Endodermal cell (in vitro differentiated cells): Measurements from ENCODE around the gene LYST. TPM values are rescaled to one million over a fixed set of nuclear protein-coding genes. Genes with fewer than 3 reads are reported as not detected.

Experiments
- DNase-seq: peaks from one replicate; pipeline ENCODE4 v3.0.0-alpha.2; 2017
- H3K27ac ChIP-seq: 2 replicates; pipeline ENCODE4 v1.5.1; 2013; ENCODE audit warnings: mild to moderate bottlenecking, low read depth, low read length, moderate library complexity
- H3K27me3 ChIP-seq: 2 replicates; pipeline ENCODE4 v1.6.1; 2013; ENCODE audit warnings: mild to moderate bottlenecking, low read length, moderate library complexity; ENCODE audit not compliant: insufficient read depth, control insufficient read depth, poor library complexity, severe bottlenecking
- H3K36me3 ChIP-seq: 2 replicates; pipeline ENCODE4 v1.7.0; 2013; ENCODE audit warnings: mild to moderate bottlenecking, low read length, moderate library complexity; ENCODE audit not compliant: control insufficient read depth, insufficient read depth
- H3K4me1 ChIP-seq: one replicate; pipeline ENCODE4 v1.7.0; 2013; ENCODE audit warnings: low read length; ENCODE audit not compliant: control insufficient read depth, insufficient read depth
- H3K4me3 ChIP-seq: 2 replicates; pipeline ENCODE4 v1.5.1; 2013; ENCODE audit warnings: mild to moderate bottlenecking, low read length, moderate library complexity
- H3K9ac ChIP-seq: 2 replicates; pipeline ENCODE4 v1.6.1; 2013; ENCODE audit warnings: mild to moderate bottlenecking, low read length, moderate library complexity; ENCODE audit not compliant: poor library complexity, severe bottlenecking; ENCODE audit errors: extremely low read depth
- H3K9me3 ChIP-seq: 2 replicates; pipeline ENCODE4 v1.6.1; 2013; ENCODE audit warnings: mild to moderate bottlenecking, low read length, moderate library complexity; ENCODE audit not compliant: control insufficient read depth
- H3K27ac Mint-ChIP-seq: 2 replicates; pipeline ENCODE4 v1.8.0; 2020; ENCODE audit warnings: mixed read lengths
- H3K27me3 Mint-ChIP-seq: 2 replicates; pipeline ENCODE4 v1.8.0; 2021; ENCODE audit warnings: mild to moderate bottlenecking, mixed read lengths; ENCODE audit not compliant: insufficient read depth
- H3K36me3 Mint-ChIP-seq: 2 replicates; pipeline ENCODE4 v1.8.0; 2020; ENCODE audit warnings: low read depth, mixed read lengths
- H3K4me1 Mint-ChIP-seq: 2 replicates; pipeline ENCODE4 v1.8.0; 2020; ENCODE audit warnings: mixed read lengths
- H3K4me3 Mint-ChIP-seq: 2 replicates; pipeline ENCODE4 v1.8.0; 2020; ENCODE audit warnings: mild to moderate bottlenecking, moderate library complexity, mixed read lengths
- H3K9me3 Mint-ChIP-seq: 2 replicates; pipeline ENCODE4 v1.8.0; 2020; ENCODE audit warnings: mild to moderate bottlenecking, mixed read lengths
- CTCF ChIP-seq: fragments of 200-600 bp; sonication (generic); conservative IDR thresholded peaks from 2 replicates; pipeline ENCODE4 v1.5.0; 2021; ENCODE audit warnings: antibody characterized with exemption, mild to moderate bottlenecking
- WGBS, 2 experiments: methylation state at CpG; one replicate each; pipeline versions ENCODE4 v1.1.5 to v1.1.7; 2013; ENCODE audit warnings: missing lambda C conversion rate in 2 of 2, mixed read lengths in 1 of 2; ENCODE audit not compliant: insufficient coverage in 1 of 2, insufficient read length in 1 of 2; 5-methylcytosine and 5-hydroxymethylcytosine counted together
- total RNA-seq, 2 donors: library from RNA; stranded (reverse); fragmentation: NEBNext Ultra II Directional in 1 of 2; extraction: Animal tissue kit (Norgen Biotek cat#: 25700) in 1 of 2; gene quantifications; 2 replicates in 1 of 2; 3 replicates in 1 of 2; pipeline ENCODE4 v1.2.1, GENCODE V29; 2021

LYST gene
- total RNA-seq, 2 donors from 2014 or later, result 2.5 to 6.8 TPM

- Mint-ChIP-seq H3K36me3 (no peaks in the 10 kb centered on the region), H3K4me3 (no peak overlapping the region), H3K9me3 (no peaks in the 10 kb centered on the region), H3K27me3 (no peaks in the 10 kb centered on the region), H3K27ac (no peak overlapping the region), H3K4me1 (peaks cover 4% of the 10 kb centered on the region)
- no peaks in the 10 kb centered on the region for H3K27me3 ChIP-seq
- 88 to 100% methylated on average over 1 of the region's 2 CpGs for WGBS, 2 experiments
- H3K4me1 ChIP-seq, result no peaks in the 10 kb centered on the region
- no peaks in the 10 kb centered on the region for H3K9me3 ChIP-seq
- TF ChIP-seq CTCF, result no peak
- DNase-seq, result no peak
- H3K27ac ChIP-seq, result no peak overlapping the region
- H3K9ac ChIP-seq, result no peak overlapping the region
- H3K36me3 ChIP-seq, result no peaks in the 10 kb centered on the region
- H3K4me3 ChIP-seq, result no peak overlapping the region
These were observed 86.9 kb downstream of the LYST start for GRCh38 chr1:235779770-235780169.

GRCh38 chr1:235776396-235776795 is 90.3 kb downstream of the LYST start:
- no peaks in the 10 kb centered on the region for H3K9me3 ChIP-seq
- Mint-ChIP-seq H3K4me1 (peaks cover 4% of the 10 kb centered on the region), H3K9me3 (no peaks in the 10 kb centered on the region), H3K27me3 (no peaks in the 10 kb centered on the region), H3K27ac (no peak overlapping the region), H3K36me3 (no peaks in the 10 kb centered on the region), H3K4me3 (no peak overlapping the region)
- H3K4me1 ChIP-seq, result no peaks in the 10 kb centered on the region
- 90 to 91% methylated on average over 2 to 3 of the region's 3 CpGs for WGBS, 2 experiments
- no peak overlapping the region for H3K9ac ChIP-seq
- no peaks in the 10 kb centered on the region for H3K27me3 ChIP-seq
- no peak overlapping the region for H3K27ac ChIP-seq
- H3K4me3 ChIP-seq, result no peak overlapping the region
- TF ChIP-seq CTCF, result no peak
- DNase-seq, result no peak
- no peaks in the 10 kb centered on the region for H3K36me3 ChIP-seq

- Mint-ChIP-seq H3K36me3 (no peaks in the 10 kb centered on the region), H3K9me3 (no peaks in the 10 kb centered on the region), H3K27ac (no peak overlapping the region), H3K4me1 (peaks cover 4% of the 10 kb centered on the region), H3K27me3 (no peaks in the 10 kb centered on the region), H3K4me3 (no peak overlapping the region)
- H3K36me3 ChIP-seq, result no peaks in the 10 kb centered on the region
- no peak overlapping the region for H3K27ac ChIP-seq
- no peak for DNase-seq
- no peaks in the 10 kb centered on the region for H3K27me3 ChIP-seq
- H3K4me3 ChIP-seq, result no peak overlapping the region
- no peak overlapping the region for H3K9ac ChIP-seq
- no peaks in the 10 kb centered on the region for H3K9me3 ChIP-seq
- no peak for TF ChIP-seq CTCF
- H3K4me1 ChIP-seq, result no peaks in the 10 kb centered on the region
These were observed 91.4 kb downstream of the LYST start for GRCh38 chr1:235775246-235775860.
